Lower lobe of right lung (tissue), 2 donors: ENCODE results near the gene LCE4A. TPM values are rescaled to one million over a fixed set of nuclear protein-coding genes. Genes with fewer than 3 reads are reported as not detected.

Source experiments
- ATAC-seq, 2 donors: fragments of 200-7000 bp; cut with Tn5 transposase; one replicate each; pipeline ENCODE4 v1.9.1; 2020 to 2022; ENCODE audit warnings: mild to moderate bottlenecking in 2 of 2, moderate library complexity in 2 of 2
- DNase-seq: peaks from one replicate; pipeline ENCODE4 v3.0.0-alpha.2; 2020
- H3K27ac ChIP-seq: fragments of 200-600 bp; one replicate; pipeline ENCODE4 v1.8.0; 2022
- H3K27me3 ChIP-seq: fragments of 200-600 bp; one replicate; pipeline ENCODE4 v1.8.0; 2022; ENCODE audit warnings: low read depth
- H3K36me3 ChIP-seq: fragments of 200-600 bp; one replicate; pipeline ENCODE4 v1.8.0; 2022; ENCODE audit warnings: mild to moderate bottlenecking
- H3K4me1 ChIP-seq: fragments of 200-600 bp; one replicate; pipeline ENCODE4 v1.8.0; 2022
- H3K4me3 ChIP-seq: fragments of 200-600 bp; one replicate; pipeline ENCODE4 v1.8.0; 2022; ENCODE audit warnings: mild to moderate bottlenecking
- H3K9me3 ChIP-seq: fragments of 200-600 bp; one replicate; pipeline ENCODE4 v1.8.0; 2022
- CTCF ChIP-seq: fragments of 200-600 bp; IDR thresholded peaks from one replicate; pipeline ENCODE4 v1.8.0; 2022; ENCODE audit warnings: antibody characterized with exemption, mild to moderate bottlenecking
- intact Hi-C: fragments of 100-400 bp; cut with DNase I; formaldehyde crosslinking; loops from one replicate; pipeline ENCODE4 v1.11.0; 2022
- total RNA-seq: library from RNA; stranded (reverse); fragmentation: NEBNext Ultra II Directional; extraction: Animal tissue kit (Norgen Biotek cat#: 25700); gene quantifications from one replicate; pipeline ENCODE4 v1.2.1, GENCODE V29; 2021
- donor health status: DM: no; HTN: yes; CAD: no; lungs with severe emphysema.

The LCE4A gene
- total RNA-seq, 1 donor from 2014 or later = not detected

- no peak for DNase-seq
- no peak overlapping the region for H3K4me3 ChIP-seq
- no peaks in the 10 kb centered on the region for H3K36me3 ChIP-seq
- intact Hi-C loops = no loop called here
- H3K27ac ChIP-seq = no peak overlapping the region
- H3K27me3 ChIP-seq = no peaks in the 10 kb centered on the region
- ATAC-seq = no peak
- H3K4me1 ChIP-seq = no peaks in the 10 kb centered on the region
- no peak for TF ChIP-seq CTCF
- no peaks in the 10 kb centered on the region for H3K9me3 ChIP-seq
These were observed 31.9 kb downstream of the LCE4A start for GRCh38 chr1:152739841-152740240.

- no peak for TF ChIP-seq CTCF
- H3K4me3 ChIP-seq = no peak overlapping the region
- intact Hi-C loops = no loop called here
- H3K4me1 ChIP-seq = no peaks in the 10 kb centered on the region
- no peaks in the 10 kb centered on the region for H3K27me3 ChIP-seq
- H3K27ac ChIP-seq = no peak overlapping the region
- ATAC-seq (no peak), DNase-seq (no peak)
- no peaks in the 10 kb centered on the region for H3K36me3 ChIP-seq
- H3K9me3 ChIP-seq = no peaks in the 10 kb centered on the region
These were observed 33.7 kb downstream of the LCE4A start for GRCh38 chr1:152741656-152742055.

- no peaks in the 10 kb centered on the region for H3K27me3 ChIP-seq
- no peak for DNase-seq
- TF ChIP-seq CTCF = no peak
- H3K27ac ChIP-seq = no peak overlapping the region
- no peaks in the 10 kb centered on the region for H3K4me1 ChIP-seq
- H3K4me3 ChIP-seq = no peak overlapping the region
- H3K36me3 ChIP-seq = no peaks in the 10 kb centered on the region
- no peaks in the 10 kb centered on the region for H3K9me3 ChIP-seq
- intact Hi-C loops = no loop called here
- no peak for ATAC-seq
These were observed 35.6 kb downstream of the LCE4A start for GRCh38 chr1:152743371-152744145.

GRCh38 chr1:152745289-152745704 lies 37.3 kb downstream of the LCE4A start:
- no peak overlapping the region for H3K4me3 ChIP-seq
- no peak overlapping the region for H3K27ac ChIP-seq
- intact Hi-C loops = no loop called here
- H3K36me3 ChIP-seq = no peaks in the 10 kb centered on the region
- TF ChIP-seq CTCF = no peak
- no peaks in the 10 kb centered on the region for H3K9me3 ChIP-seq
- no peaks in the 10 kb centered on the region for H3K27me3 ChIP-seq
- ATAC-seq (no peak), DNase-seq (no peak)
- no peaks in the 10 kb centered on the region for H3K4me1 ChIP-seq

GRCh38 chr1:152745765-152746444 lies 37.9 kb downstream of the LCE4A start:
- DNase-seq (no peak), ATAC-seq (no peak)
- Histone ChIP-seq H3K36me3 (no peaks in the 10 kb centered on the region), H3K9me3 (no peaks in the 10 kb centered on the region), H3K4me3 (no peak overlapping the region), H3K27ac (no peak overlapping the region), H3K4me1 (no peaks in the 10 kb centered on the region), H3K27me3 (no peaks in the 10 kb centered on the region)
- intact Hi-C loops = no loop called here
- TF ChIP-seq CTCF = no peak
